PC-3 (cell line): Measurements from ENCODE around the gene TNFRSF18.

Experiments used
- EZH2 ChIP-seq: fragments of 300-600 bp; sonication (generic); IDR thresholded peaks from one replicate; pipeline ENCODE4 v1.6.1; 2017; ENCODE audit warnings: antibody characterized with exemption, mild to moderate bottlenecking, low read length; ENCODE audit not compliant: unreplicated experiment
- EZH2phosphoT487 ChIP-seq: fragments of 300-600 bp; sonication (generic); IDR thresholded peaks from 2 replicates; pipeline ENCODE4 v1.6.1; 2018; ENCODE audit warnings: mild to moderate bottlenecking, antibody characterized with exemption, low read length, borderline replicate concordance
- TF ChIP-seq, protein P1 (sequence below): fragments of 300-600 bp; sonication (generic); conservative IDR thresholded peaks from 2 replicates; pipeline ENCODE4 v1.5.1; 2017; ENCODE audit warnings: antibody characterized with exemption, low read depth, mild to moderate bottlenecking, low read length

DNA sequence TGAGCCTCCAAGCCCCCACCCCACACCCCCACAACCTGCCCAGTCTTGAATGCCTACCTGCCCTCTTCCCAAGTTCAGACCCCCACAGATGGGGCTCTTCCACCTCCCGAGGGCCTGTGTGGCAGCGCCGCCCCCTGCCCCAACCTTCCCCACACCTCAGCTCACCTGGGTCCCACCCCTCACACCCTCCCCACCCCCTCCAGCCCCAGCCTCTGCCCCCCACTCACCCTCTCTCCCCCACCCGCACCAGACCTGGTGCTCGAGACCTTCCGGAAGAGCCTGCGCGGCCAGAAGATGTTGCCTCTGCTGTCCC lies 9.2 kb downstream of the TNFRSF18 start:
- no peak for TF ChIP-seq EZH2phosphoT487
- TF ChIP-seq, protein P1, sequence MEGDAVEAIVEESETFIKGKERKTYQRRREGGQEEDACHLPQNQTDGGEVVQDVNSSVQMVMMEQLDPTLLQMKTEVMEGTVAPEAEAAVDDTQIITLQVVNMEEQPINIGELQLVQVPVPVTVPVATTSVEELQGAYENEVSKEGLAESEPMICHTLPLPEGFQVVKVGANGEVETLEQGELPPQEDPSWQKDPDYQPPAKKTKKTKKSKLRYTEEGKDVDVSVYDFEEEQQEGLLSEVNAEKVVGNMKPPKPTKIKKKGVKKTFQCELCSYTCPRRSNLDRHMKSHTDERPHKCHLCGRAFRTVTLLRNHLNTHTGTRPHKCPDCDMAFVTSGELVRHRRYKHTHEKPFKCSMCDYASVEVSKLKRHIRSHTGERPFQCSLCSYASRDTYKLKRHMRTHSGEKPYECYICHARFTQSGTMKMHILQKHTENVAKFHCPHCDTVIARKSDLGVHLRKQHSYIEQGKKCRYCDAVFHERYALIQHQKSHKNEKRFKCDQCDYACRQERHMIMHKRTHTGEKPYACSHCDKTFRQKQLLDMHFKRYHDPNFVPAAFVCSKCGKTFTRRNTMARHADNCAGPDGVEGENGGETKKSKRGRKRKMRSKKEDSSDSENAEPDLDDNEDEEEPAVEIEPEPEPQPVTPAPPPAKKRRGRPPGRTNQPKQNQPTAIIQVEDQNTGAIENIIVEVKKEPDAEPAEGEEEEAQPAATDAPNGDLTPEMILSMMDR = no peak
- no peak for TF ChIP-seq EZH2
